Measurements from ENCODE around the gene HAGHL. TPM values are rescaled to one million over a fixed set of nuclear protein-coding genes. Genes with fewer than 3 reads are reported as not detected.

HAGHL gene
- total RNA-seq, 1 experiment from 2014 or later = 2.5 TPM

DNA sequence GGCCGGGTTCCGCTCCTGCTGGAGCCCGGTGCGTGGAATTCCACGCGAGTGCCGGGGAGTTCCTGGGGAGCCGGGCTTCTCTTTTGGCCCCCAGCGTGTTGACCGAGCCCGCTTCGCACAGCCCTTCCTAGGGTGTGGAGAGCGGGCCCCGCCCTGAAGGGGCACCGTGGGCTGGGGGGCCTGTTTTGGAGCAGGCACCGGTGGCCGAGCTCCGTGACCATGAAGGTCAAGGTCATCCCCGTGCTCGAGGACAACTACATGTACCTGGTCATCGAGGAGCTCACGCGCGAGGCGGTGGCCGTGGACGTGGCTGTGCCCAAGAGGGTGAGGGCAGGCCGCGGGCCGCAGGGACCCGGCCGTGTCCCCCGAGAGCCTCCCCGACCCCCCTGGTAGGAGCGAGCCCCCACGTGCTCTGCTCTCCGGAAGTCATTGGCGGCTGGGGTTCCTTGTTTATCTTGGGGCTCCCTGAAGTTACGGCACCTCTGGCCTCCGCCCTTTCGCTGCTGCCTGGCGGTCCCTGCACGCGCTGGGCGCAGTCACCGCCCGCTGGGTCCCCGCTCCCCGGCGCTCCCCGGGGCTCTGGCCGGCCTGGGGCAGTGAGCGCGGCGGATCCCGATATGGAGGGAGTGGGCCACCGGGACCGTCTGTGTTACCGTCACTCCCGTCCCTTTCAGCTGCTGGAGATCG lies 528 bp downstream of the HAGHL start:
- Histone ChIP-seq H3K4me3 (ENCODE audit: low read depth, low read length, poor library complexity, severe bottlenecking) (peak overlapping the region; percentile 52), H3K9me3 (ENCODE audit: low read depth, low read length, poor library complexity, severe bottlenecking) (no peaks in the 10 kb centered on the region), H3K36me3 (ENCODE audit: insufficient read depth, low read length, poor library complexity, severe bottlenecking) (no peaks in the 10 kb centered on the region), H3K27me3 (replicated peaks; ENCODE audit: insufficient read depth, low read depth, low read length, poor library complexity) (no peaks in the 10 kb centered on the region), H3K27ac (ENCODE audit: low read depth, low read length, poor library complexity, severe bottlenecking) (no peak overlapping the region), H3K4me1 (ENCODE audit: insufficient read depth, low read length, poor library complexity, severe bottlenecking) (peaks cover 10% of the 10 kb centered on the region)
- ChIA-PET CTCF (interaction anchor here (0.8 kb wide), 1 partner anchor 11 kb away, joined by 5 read pairs; no protein-coding TSS in a partner anchor), POLR2A (ENCODE audit: low non-redundant PET) (no interaction called here)
- DNase-seq (ENCODE audit: low spot score) = no peak
- intact Hi-C loops (cut with micrococcal nuclease; ENCODE audit: unreplicated experiment) = no loop called here
- no TSS peak for BruUV-seq (replicated peaks)
- TF ChIP-seq EZH2 (IDR thresholded peaks at IDR 0.05; ENCODE audit: borderline replicate concordance, low read depth, low read length, poor library complexity, severe bottlenecking) = no peak
- TF ChIP-seq, protein P1, sequence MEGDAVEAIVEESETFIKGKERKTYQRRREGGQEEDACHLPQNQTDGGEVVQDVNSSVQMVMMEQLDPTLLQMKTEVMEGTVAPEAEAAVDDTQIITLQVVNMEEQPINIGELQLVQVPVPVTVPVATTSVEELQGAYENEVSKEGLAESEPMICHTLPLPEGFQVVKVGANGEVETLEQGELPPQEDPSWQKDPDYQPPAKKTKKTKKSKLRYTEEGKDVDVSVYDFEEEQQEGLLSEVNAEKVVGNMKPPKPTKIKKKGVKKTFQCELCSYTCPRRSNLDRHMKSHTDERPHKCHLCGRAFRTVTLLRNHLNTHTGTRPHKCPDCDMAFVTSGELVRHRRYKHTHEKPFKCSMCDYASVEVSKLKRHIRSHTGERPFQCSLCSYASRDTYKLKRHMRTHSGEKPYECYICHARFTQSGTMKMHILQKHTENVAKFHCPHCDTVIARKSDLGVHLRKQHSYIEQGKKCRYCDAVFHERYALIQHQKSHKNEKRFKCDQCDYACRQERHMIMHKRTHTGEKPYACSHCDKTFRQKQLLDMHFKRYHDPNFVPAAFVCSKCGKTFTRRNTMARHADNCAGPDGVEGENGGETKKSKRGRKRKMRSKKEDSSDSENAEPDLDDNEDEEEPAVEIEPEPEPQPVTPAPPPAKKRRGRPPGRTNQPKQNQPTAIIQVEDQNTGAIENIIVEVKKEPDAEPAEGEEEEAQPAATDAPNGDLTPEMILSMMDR (conservative IDR thresholded peaks at IDR 0.05; ENCODE audit: low read depth, low read length) = no peak

DNA sequence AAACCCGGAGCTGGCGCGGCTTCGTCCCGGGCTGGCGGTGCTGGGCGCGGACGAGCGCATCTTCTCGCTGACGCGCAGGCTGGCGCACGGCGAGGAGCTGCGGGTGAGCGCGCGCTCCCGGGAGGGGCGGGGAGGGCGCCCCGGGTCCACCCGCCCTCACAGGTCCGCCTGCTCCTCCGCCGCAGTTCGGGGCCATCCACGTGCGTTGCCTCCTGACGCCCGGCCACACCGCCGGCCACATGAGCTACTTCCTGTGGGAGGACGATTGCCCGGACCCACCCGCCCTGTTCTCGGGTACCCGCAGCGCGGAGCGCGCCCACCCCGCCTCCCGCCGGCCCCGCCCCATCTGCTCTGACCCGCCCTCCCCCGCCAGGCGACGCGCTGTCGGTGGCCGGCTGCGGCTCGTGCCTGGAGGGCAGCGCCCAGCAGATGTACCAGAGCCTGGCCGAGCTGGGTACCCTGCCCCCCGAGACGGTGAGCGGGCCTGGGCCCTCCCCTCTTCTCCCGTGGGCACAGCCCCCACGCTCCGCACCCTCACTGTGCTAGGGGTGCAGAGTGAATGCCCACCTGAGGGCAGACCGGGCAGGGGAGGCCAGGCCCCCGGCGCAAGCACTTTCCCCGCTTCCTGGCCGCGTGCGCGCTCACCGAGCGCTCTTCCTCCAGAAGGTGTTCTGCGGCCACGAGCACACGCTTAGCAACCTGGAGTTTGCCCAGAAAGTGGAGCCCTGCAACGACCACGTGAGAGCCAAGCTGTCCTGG lies 1.4 kb downstream of the HAGHL start:
- BruUV-seq (replicated peaks) = no TSS peak
- CTCF ChIA-PET = interaction anchor here (0.8 kb wide), 1 partner anchor 12 kb away, joined by 5 read pairs; no protein-coding TSS in a partner anchor
- no peaks in the 10 kb centered on the region for H3K27me3 ChIP-seq (replicated peaks; ENCODE audit: insufficient read depth, low read depth, low read length, poor library complexity)
- POLR2A ChIA-PET (ENCODE audit: low non-redundant PET) = no interaction called here
- H3K36me3 ChIP-seq (ENCODE audit: insufficient read depth, low read length, poor library complexity, severe bottlenecking) = no peaks in the 10 kb centered on the region
- H3K27ac ChIP-seq (ENCODE audit: low read depth, low read length, poor library complexity, severe bottlenecking) = no peak overlapping the region
- H3K4me3 ChIP-seq (ENCODE audit: low read depth, low read length, poor library complexity, severe bottlenecking) = peak overlapping the region; percentile 52
- peak; percentile 69 for DNase-seq (ENCODE audit: low spot score)
- peaks cover 10% of the 10 kb centered on the region for H3K4me1 ChIP-seq (ENCODE audit: insufficient read depth, low read length, poor library complexity, severe bottlenecking)
- TF ChIP-seq, protein P1 (conservative IDR thresholded peaks at IDR 0.05; ENCODE audit: low read depth, low read length) = no peak
- TF ChIP-seq EZH2 (IDR thresholded peaks at IDR 0.05; ENCODE audit: borderline replicate concordance, low read depth, low read length, poor library complexity, severe bottlenecking) = no peak
- intact Hi-C loops (cut with micrococcal nuclease; ENCODE audit: unreplicated experiment) = no loop called here
- no peaks in the 10 kb centered on the region for H3K9me3 ChIP-seq (ENCODE audit: low read depth, low read length, poor library complexity, severe bottlenecking)

- intact Hi-C loops (cut with micrococcal nuclease; ENCODE audit: unreplicated experiment) = no loop called here
- ChIA-PET POLR2A (ENCODE audit: low non-redundant PET) (no interaction called here), CTCF (interaction anchor here (0.8 kb wide), 1 partner anchor 17 kb away, joined by 3 read pairs; no protein-coding TSS in a partner anchor)
- Histone ChIP-seq H3K36me3 (ENCODE audit: insufficient read depth, low read length, poor library complexity, severe bottlenecking) (no peaks in the 10 kb centered on the region), H3K27ac (ENCODE audit: low read depth, low read length, poor library complexity, severe bottlenecking) (no peak overlapping the region), H3K9me3 (ENCODE audit: low read depth, low read length, poor library complexity, severe bottlenecking) (no peaks in the 10 kb centered on the region), H3K4me3 (ENCODE audit: low read depth, low read length, poor library complexity, severe bottlenecking) (no peak overlapping the region), H3K27me3 (replicated peaks; ENCODE audit: insufficient read depth, low read depth, low read length, poor library complexity) (no peaks in the 10 kb centered on the region), H3K4me1 (ENCODE audit: insufficient read depth, low read length, poor library complexity, severe bottlenecking) (peaks cover 10% of the 10 kb centered on the region)
- TF ChIP-seq EZH2 (IDR thresholded peaks at IDR 0.05; ENCODE audit: borderline replicate concordance, low read depth, low read length, poor library complexity, severe bottlenecking) = no peak
- TF ChIP-seq, protein P1 (conservative IDR thresholded peaks at IDR 0.05; ENCODE audit: low read depth, low read length) = no peak
- no TSS peak for BruUV-seq (replicated peaks)
- no peak for DNase-seq (ENCODE audit: low spot score)
Measured at GRCh38 chr16:728890-729744, 2.2 kb downstream of the HAGHL start.

All from A673 (cell line).